Fibroblast of pulmonary artery (primary cell): ENCODE measurements around the gene GPC1.

Experiments
- DNase-seq: peaks from one replicate; pipeline ENCODE4 v3.0.0-alpha.2; 2010; ENCODE audit warnings: low read depth
- H3K4me3 ChIP-seq: replicated peaks from 2 replicates; pipeline ENCODE4 v1.5.1; 2011; ENCODE audit warnings: low read depth, mild to moderate bottlenecking, control low read depth, low read length, moderate library complexity
- TF ChIP-seq, protein P1 (sequence below): IDR thresholded peaks from 2 replicates; pipeline ENCODE4 v1.5.1; 2011; ENCODE audit warnings: mild to moderate bottlenecking, control low read depth, low read length, inconsistent platforms; ENCODE audit errors: missing control alignments

GPC1 gene

DNA sequence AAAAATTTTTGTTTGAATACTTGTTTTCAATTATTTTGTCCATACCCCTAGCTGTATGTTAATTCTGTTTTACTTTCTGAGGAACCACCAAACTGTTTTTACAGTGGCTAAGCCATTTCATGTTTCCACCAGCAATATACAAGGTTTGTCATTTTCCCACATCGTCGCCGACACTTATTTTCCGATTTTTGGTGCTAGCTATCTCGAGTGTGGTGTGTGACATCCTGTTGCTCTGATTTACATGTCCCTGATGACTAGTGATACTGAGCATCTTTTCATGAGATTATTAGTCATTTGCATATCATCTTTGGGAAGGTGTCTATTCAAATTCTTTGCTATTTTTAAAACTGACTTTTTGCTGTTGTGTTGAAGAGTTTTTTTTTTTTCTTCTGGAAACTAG is 7.2 kb upstream of the GPC1 start:
- TF ChIP-seq, protein P1, sequence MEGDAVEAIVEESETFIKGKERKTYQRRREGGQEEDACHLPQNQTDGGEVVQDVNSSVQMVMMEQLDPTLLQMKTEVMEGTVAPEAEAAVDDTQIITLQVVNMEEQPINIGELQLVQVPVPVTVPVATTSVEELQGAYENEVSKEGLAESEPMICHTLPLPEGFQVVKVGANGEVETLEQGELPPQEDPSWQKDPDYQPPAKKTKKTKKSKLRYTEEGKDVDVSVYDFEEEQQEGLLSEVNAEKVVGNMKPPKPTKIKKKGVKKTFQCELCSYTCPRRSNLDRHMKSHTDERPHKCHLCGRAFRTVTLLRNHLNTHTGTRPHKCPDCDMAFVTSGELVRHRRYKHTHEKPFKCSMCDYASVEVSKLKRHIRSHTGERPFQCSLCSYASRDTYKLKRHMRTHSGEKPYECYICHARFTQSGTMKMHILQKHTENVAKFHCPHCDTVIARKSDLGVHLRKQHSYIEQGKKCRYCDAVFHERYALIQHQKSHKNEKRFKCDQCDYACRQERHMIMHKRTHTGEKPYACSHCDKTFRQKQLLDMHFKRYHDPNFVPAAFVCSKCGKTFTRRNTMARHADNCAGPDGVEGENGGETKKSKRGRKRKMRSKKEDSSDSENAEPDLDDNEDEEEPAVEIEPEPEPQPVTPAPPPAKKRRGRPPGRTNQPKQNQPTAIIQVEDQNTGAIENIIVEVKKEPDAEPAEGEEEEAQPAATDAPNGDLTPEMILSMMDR, result no peak
- H3K4me3 ChIP-seq, result no peak overlapping the region
- no peak for DNase-seq

DNA sequence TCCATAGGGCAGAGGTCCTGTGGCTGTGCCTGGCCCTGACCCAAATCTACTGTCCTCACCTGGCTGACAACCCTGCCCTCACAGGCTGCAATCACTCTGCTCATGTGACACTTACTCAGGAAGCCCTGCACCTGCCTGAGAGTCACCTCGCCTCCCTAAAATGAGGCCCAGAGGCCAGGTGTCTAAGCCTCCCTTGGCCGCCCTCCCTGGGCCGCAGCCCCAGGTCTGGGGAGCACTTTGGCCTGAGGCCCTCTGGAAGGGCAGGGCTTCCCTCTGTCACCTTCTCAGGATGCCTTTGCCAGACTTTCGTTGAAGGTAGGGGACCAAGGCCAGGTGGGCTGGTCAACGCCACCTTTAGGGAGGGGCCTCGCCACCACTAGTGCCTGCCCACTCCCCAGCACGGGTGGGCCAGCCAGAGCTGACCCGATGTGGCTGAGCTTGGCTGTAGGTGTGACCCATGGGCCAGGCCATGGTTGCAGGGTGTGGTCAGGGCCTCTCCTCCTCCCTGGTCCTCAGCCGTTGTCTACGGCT is 6.1 kb upstream of the GPC1 start:
- TF ChIP-seq, protein P1, result no peak
- H3K4me3 ChIP-seq, result no peak overlapping the region
- DNase-seq, result no peak

DNA sequence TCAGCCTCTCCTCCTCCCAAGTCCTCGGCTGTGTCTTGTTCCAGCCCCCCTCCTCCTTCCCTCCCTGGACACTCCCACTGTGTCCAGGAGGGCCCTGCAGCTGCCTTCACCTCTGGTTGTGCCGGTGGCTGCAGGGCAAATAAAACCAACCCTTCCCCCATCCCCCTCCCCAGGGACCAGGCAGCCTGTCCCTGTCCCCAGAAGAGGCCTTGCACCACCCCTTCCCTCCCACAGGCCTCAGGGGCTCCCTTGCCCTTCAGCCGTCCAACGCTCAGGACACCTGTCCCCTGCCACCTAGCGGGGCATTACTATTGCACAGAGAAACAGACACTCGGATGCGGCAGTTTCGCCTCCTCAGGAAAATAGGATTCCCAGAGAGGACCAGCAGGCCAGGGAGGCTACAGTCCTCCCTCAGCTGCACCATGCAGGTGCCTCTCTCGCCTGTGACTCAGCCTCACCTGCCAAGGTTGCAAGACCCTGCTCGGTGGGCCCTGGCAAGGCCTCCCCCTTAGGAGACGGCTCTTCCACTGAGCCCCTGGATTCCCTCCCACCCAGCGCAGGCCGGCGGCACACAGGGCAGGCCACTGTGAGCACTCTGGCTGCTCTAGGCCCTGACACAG is 5.5 kb upstream of the GPC1 start:
- TF ChIP-seq, protein P1, result no peak
- no peak overlapping the region for H3K4me3 ChIP-seq
- no peak for DNase-seq

DNA sequence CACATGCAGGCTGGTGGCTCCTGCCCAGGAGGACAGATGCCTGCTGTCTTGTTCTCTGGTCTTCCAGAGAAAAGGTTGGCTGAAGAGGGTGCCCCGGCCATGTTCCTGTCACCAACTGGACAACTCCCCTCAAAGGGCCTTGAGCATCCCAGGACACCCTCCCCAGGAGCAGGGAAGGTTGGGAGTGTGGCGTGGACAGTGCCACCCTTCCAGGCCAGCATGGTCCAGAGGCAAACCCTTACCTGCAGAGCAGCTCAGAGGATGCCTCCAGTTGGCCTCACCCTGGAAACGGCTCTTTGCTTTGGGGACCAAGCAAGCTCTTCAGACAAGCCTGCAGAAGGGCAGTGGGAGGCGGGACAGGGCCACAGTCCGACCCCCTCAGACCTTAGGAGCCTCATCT is 4.9 kb upstream of the GPC1 start:
- DNase-seq, result no peak
- H3K4me3 ChIP-seq, result no peak overlapping the region
- TF ChIP-seq, protein P1, result no peak

DNA sequence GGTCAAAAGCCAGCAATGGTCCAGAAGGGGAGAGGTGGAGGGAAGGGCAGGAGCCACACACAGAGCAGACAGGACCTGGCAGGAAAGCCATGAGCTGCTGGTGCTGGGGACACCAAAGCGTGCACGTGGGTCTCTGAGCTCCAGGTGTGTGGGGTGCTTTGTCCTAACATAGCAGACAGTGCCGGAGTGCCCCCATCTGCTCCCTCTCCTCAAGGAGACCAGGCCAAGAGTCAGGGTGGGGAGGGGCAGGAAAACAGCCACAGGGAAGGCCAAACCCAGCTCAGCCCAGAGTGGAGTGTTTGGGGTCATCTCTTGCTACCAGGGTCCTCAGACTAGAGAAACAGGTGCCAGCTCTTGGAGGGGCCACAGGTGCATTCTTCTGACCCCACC is 4.2 kb upstream of the GPC1 start:
- DNase-seq, result no peak
- no peak overlapping the region for H3K4me3 ChIP-seq
- TF ChIP-seq, protein P1, result no peak

DNA sequence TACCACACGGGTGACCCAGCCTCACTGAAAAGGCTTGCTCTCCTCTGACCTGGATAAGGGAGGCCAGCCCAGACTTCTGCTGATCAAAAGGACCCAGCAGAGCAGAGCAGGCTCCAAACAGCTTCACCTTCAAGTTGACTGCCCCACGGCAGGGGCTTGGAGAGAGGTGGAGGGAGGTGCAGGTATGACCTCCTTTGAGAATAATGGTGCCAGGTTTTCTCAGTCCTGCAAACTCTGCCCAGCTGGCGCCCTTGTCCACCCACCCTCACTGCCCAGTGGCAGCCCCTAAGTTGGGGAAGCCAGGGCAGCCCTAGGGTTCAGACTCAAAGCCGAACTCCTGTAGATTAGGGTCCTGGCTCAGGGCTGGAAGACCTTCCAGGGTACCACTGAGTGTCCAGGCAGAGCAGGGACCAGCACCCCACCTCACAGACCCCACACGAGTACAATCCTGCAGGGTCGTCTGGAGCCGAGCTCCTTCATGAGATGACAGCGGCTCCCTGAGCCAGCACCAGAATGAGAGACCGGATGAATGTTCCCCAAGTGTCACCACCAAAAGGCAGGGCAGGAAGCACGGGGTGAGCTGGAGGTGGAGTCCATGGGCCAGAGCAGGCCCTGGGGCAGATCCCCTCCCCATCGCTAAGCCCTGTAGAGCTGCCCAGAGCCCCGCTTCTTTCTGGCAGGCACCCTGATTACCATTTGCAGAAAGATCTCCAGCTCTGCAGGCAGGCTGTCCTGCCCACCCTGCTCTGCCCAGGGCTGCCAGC is 3.6 kb upstream of the GPC1 start:
- DNase-seq, result no peak
- TF ChIP-seq, protein P1, result no peak
- no peak overlapping the region for H3K4me3 ChIP-seq
